ENCODE measurements around the gene GAB4. TPM values are rescaled to one million over a fixed set of nuclear protein-coding genes. Genes with fewer than 3 reads are reported as not detected.
"Not testable (repeated sequence)": the region's sequence is repeated elsewhere in the genome, so short reads cannot be mapped to it uniquely, and the experiment has no call there.

Gene GAB4
- total RNA-seq, 4 donors from 2014 or later, result 0.14 TPM; not detected in 3

DNA sequence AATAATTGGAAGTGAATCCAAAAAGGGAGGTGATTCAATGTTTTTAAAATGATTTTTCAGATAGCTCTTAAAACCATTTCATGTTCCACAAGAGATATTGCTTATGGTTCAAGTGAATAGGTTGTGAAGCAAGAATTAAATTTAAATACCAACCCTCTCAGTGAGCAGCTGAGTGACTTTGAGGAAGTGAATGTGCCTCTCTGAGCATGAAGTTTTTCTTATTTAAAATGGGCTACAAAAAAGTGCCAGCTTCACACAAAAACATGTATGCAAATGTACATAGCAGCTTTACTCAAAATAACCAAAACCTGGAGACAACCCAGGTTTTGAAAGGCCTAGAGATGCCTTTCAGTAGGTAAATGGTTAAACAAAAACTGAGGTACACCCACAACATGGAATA lies 35.5 kb upstream of the GAB4 start:
- DNase-seq, result no peak
- intact Hi-C loops (cut with DNase I; ENCODE audit: low total_unique reads), result no loop called here
- Histone ChIP-seq H3K4me1 (no peaks in the 10 kb centered on the region), H3K4me3 (no peak overlapping the region), H3K27me3 (no peaks in the 10 kb centered on the region), H3K27ac (no peak overlapping the region), H3K9me3 (no peaks in the 10 kb centered on the region), H3K36me3 (no peaks in the 10 kb centered on the region)
- no peak for TF ChIP-seq POLR2A (IDR thresholded peaks at IDR 0.05)
- TF ChIP-seq, protein P1, sequence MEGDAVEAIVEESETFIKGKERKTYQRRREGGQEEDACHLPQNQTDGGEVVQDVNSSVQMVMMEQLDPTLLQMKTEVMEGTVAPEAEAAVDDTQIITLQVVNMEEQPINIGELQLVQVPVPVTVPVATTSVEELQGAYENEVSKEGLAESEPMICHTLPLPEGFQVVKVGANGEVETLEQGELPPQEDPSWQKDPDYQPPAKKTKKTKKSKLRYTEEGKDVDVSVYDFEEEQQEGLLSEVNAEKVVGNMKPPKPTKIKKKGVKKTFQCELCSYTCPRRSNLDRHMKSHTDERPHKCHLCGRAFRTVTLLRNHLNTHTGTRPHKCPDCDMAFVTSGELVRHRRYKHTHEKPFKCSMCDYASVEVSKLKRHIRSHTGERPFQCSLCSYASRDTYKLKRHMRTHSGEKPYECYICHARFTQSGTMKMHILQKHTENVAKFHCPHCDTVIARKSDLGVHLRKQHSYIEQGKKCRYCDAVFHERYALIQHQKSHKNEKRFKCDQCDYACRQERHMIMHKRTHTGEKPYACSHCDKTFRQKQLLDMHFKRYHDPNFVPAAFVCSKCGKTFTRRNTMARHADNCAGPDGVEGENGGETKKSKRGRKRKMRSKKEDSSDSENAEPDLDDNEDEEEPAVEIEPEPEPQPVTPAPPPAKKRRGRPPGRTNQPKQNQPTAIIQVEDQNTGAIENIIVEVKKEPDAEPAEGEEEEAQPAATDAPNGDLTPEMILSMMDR (IDR thresholded peaks at IDR 0.05), result no peak

DNA sequence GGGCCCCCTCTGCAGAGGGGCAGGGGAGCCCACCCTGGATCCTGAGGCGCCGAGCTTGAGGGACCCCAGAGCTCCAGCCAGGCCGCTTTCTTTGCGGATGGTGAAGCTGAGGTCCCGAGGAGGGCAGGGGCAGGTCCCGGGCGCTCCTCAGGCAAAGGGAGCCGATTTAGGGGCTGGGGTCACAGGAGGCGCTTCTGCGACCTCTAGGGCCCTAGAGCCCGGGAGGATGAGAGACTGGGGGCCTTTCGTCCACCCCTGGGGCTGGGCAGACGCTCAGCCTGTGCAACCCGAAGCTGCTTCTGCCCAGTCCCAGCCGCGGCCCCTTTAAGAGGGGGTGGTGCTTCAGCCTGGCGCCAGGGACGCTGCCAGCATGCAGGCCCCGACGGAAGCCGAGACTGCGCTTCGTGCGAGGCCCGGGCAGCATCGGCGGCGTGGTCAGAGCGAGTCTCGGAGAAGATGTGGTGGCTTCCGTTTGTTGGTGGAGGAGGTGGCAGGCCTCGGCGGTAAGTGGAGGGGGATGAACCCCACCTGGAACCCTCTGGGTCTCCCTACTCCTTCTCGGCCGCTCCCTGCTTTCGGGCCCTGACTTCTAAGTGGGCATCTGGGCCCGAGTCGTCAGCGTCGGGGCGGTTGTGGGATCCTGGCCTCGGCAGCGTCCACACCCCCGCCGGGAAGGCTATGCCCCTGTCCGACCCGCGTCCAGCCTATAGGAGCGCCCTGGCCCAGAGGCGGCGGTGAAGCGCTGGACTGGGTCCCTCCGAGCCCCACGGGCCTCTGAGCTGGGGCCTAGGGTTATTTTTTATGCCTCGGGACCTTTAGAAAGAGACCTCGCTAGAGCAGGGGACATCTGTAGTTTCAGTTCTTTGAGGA lies 29.1 kb upstream of the GAB4 start:
- Histone ChIP-seq H3K4me3 (peak overlapping the region in 1 of 2 donors; percentile 44), H3K27ac (peak overlapping the region in 1 of 2 donors; percentile 60)
- H3K36me3 ChIP-seq; H3K9me3 ChIP-seq; H3K4me1 ChIP-seq; H3K27me3 ChIP-seq; intact Hi-C loops (cut with DNase I; ENCODE audit: low total_unique reads); DNase-seq: not testable (repeated sequence)

DNA sequence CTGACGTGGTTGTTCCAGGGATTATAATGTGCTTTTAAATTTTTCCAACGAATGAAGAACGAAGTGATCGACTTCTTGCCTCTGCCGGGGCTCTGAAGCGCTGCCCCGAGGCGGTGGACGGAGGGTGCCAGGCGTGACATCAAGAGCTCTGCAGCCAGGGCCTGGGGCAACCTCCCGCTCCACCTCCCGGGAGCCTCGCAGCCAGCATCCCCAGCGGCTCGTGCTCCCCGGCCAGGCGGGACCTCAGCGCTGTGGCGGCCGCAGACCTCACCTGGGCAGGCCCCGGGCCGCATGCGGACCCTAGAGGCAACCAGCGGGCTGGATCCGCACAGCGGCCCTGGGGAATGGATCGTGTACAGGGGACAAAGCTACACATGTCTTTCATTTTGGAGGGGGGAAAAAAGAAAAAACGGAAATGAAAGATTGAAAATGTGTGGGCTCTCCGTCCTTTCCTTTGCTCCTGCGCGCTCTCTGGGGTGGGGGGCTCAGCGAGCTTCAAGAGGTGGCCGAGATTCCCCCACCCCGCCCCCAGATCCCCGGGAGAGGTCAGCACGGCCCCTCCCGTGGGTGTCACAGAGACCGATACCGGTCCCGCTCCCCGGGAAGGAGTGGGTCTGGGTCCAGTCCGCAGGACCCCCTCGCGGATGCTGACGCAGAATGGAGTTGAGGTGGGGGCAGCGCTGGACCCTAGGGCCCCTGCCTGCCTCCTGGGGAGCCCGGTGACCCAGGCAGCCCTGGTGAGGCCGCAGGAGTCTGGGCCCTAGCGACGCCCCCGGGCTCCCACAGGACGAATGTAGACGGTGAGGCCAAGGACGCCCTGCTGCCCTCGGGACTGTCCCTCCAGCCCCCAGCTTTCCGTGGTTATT lies 28.2 kb upstream of the GAB4 start:
- H3K36me3 ChIP-seq; H3K27me3 ChIP-seq; intact Hi-C loops (cut with DNase I; ENCODE audit: low total_unique reads); H3K9me3 ChIP-seq; DNase-seq; H3K4me1 ChIP-seq: not testable (repeated sequence)
- peak overlapping the region in 1 of 2 donors; percentile 60 for H3K27ac ChIP-seq
- H3K4me3 ChIP-seq, result peak overlapping the region in 1 of 2 donors; percentile 44

DNA sequence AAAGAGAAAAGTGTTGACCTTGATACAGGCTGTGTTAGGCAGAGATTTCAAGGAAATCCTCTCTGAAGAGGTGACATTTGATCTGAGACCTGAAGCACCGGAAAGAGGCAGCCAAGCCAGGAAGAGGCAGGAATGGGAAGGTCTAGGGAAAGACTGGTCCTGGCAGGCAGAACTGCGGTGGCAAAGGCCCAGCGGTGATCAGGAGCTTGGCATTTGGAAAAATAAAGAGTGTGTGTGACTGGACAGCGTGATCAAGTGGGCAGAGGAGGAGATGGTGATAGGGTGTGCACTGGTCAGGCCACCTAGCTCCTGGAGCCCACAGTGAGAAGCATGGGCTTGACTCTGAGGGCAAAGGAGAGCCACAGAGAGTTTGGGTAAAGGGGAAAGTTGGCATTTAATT lies 27.2 kb upstream of the GAB4 start:
- H3K27ac ChIP-seq, result no peak overlapping the region
- no peak overlapping the region for H3K4me3 ChIP-seq
- no peaks in the 10 kb centered on the region for H3K9me3 ChIP-seq
- no peaks in the 10 kb centered on the region for H3K36me3 ChIP-seq
- H3K27me3 ChIP-seq, result peaks cover 0 to 9% of the 10 kb centered on the region in 2 donors
- intact Hi-C loops (cut with DNase I; ENCODE audit: low total_unique reads), result no loop called here
- no peak for DNase-seq
- TF ChIP-seq, protein P1 (IDR thresholded peaks at IDR 0.05), result no peak
- TF ChIP-seq POLR2A (IDR thresholded peaks at IDR 0.05), result no peak
- no peaks in the 10 kb centered on the region for H3K4me1 ChIP-seq

DNA sequence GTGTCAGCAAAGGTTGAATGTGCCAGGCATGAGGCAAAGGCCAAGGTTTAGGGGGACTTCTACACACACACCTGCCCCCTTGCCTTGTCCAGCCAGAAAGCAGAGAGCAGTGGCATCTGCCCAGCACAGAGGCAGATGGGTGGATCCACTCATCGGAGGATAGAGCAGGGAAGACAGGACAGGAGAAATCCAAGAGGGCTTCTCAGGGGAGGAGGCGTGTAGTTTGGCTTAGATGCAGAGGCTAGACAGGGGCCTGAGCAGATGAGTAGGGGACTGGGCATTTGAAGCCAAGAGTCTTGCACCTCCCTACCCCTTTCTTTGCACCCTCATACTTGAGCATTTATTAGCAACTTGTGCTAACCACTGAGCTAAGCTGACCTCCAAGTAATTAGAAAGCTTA lies 26.5 kb upstream of the GAB4 start:
- H3K4me3 ChIP-seq; H3K36me3 ChIP-seq; intact Hi-C loops (cut with DNase I; ENCODE audit: low total_unique reads); H3K27me3 ChIP-seq; H3K4me1 ChIP-seq; DNase-seq; H3K27ac ChIP-seq; H3K9me3 ChIP-seq: not testable (repeated sequence)

DNA sequence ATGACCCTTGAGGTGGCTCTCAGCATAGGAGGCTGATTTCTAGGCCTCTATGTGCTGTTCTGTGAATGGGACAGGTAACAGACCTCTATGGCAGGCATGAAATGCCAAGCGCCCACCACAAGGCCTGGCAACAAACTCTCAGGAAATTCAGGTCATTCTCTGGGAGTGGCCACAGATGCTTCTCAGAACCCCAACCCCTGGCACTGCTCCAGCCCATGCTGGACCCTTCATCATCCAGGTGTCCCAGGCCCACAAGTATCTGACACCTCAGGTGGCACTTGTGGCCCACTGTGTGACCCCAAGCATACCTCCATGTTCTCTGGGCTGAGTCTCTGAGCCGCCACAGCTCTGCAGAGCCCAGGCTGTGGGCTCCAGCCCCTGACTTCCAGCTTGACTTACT lies 24.3 kb upstream of the GAB4 start:
- H3K36me3 ChIP-seq; intact Hi-C loops (cut with DNase I; ENCODE audit: low total_unique reads): not testable (repeated sequence)

DNA sequence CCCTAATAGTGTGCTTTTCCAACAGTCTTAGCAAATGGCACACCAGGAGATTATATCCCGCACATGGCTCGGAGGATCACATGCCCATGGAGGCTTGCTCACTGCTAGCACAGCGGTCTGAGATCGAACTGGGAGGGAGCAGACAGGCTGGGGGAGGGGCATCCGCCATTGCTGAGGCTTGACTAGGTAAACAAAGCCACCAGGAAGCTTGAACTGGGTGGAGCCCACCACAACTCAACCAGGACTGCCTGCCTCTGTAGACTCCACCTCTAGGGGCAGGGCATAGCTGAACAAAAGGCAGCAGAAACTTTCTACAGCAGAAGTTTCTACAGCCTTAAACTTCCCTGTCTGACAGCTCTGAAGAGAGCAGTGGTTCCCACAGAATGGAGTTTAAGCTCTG lies 16.4 kb upstream of the GAB4 start:
- intact Hi-C loops (cut with DNase I; ENCODE audit: low total_unique reads); H3K4me1 ChIP-seq; H3K27me3 ChIP-seq; H3K4me3 ChIP-seq; DNase-seq; H3K9me3 ChIP-seq; H3K27ac ChIP-seq; H3K36me3 ChIP-seq: not testable (repeated sequence)

More for the DNA sequence above, 24.3 kb upstream of the GAB4 start:
- H3K27ac ChIP-seq, H3K4me3 ChIP-seq, H3K27me3 ChIP-seq, H3K4me1 ChIP-seq, H3K9me3 ChIP-seq: not testable (repeated sequence)
- DNase-seq, result peak; percentile 24 to 26

DNA sequence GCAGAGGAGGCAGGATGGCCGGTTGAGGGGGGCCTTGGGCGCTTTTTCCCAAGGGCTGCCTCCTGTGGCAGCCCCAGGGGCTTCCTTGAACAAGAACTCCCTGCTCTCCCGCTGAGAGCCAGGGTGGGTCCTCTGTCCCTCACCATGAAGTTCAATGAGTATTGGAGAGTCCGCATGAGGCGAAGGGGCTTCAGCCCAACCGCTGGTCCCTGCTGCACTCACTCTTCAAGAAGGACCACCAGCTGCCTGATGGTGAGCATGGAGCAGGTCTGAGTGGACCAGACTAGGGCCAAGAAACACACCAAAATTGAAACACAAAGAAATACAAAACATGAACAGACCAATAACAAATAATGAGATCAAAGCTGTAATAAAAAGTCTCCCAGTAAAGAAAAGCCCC lies 7.5 kb upstream of the GAB4 start:
- intact Hi-C loops (cut with DNase I; ENCODE audit: low total_unique reads); H3K4me1 ChIP-seq; H3K36me3 ChIP-seq; H3K4me3 ChIP-seq; DNase-seq; H3K27me3 ChIP-seq; H3K9me3 ChIP-seq; H3K27ac ChIP-seq: not testable (repeated sequence)

DNA sequence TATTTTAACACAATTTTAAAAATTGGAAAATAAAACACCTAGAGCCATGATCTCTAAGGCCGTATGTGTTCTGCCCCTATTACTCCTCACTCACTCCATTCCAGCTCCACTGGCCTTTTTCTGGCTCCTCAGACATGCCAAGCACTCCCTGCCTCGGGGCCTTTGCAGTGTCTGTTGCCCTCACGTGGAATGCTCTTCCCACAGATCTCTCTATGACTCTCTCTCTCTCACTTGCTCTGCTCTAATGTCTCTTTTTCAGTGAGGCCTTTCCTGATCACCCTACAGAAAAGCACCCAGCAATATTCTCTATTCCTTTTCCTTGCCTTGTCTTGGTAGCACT lies 6.0 kb upstream of the GAB4 start:
- DNase-seq; H3K27ac ChIP-seq; H3K27me3 ChIP-seq; H3K4me1 ChIP-seq; H3K4me3 ChIP-seq; H3K9me3 ChIP-seq; H3K36me3 ChIP-seq; intact Hi-C loops (cut with DNase I; ENCODE audit: low total_unique reads): not testable (repeated sequence)

Measured in uterus (tissue), 4 donors.